ENCODE data around the gene KIAA1671. TPM values are rescaled to one million over a fixed set of nuclear protein-coding genes. Genes with fewer than 3 reads are reported as not detected.

The KIAA1671 gene
- total RNA-seq, 3 donors from 2014 or later = 71.3 to 131 (median 88.9) TPM

DNA sequence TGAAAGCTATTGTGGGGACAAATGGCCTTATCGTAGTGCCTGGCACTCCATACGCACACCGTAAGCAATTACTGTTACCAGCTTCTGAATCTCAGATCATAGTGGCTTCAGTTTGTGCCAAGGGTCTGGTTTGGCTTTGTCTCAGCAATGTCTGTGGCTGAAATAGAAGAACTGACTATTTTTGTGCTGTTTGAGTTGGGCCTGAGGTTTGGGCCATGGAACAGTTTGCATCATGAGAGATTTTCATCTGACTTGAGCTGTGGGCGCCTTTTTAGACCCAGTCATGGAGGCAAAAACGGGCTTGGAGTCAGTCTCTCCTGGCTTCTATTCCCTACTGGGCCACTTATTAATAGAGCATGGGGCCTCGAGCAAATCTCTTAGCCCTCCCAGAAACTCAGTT, 126.1 kb downstream of the KIAA1671 start:
- ATAC-seq = no peak
- DNase-seq = no peak

DNA sequence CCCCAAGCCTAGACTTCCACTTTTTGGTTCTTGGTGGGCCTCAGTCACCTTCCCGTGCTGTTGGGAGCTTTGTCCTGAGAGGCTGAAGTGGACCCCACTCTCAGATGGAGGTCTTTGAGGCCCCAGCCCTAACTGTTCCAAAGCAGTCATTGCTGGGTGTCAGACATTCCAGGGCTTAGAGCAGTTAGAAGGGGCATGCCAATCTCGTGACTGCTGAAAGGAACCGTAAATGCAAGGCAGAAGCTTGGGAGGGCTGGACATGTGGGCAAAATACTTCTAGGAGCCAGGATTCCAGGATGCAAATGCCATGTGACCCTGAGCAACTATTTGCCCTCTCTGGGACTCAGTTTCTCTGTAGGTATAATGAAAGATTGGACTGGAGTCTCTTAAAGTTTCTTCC, 128.3 kb downstream of the KIAA1671 start:
- H3K36me3 ChIP-seq (ENCODE audit: low read depth) = no peaks in the 10 kb centered on the region
- DNase-seq (no peak), ATAC-seq (no peak)
- H3K4me1 ChIP-seq (ENCODE audit: low read depth) = peaks cover 1% of the 10 kb centered on the region
- H3K4me3 ChIP-seq = no peak overlapping the region
- intact Hi-C loops (cut with DNase I, micrococcal nuclease) = no loop called here
- H3K9me3 ChIP-seq = no peaks in the 10 kb centered on the region
- TF ChIP-seq, protein P1, sequence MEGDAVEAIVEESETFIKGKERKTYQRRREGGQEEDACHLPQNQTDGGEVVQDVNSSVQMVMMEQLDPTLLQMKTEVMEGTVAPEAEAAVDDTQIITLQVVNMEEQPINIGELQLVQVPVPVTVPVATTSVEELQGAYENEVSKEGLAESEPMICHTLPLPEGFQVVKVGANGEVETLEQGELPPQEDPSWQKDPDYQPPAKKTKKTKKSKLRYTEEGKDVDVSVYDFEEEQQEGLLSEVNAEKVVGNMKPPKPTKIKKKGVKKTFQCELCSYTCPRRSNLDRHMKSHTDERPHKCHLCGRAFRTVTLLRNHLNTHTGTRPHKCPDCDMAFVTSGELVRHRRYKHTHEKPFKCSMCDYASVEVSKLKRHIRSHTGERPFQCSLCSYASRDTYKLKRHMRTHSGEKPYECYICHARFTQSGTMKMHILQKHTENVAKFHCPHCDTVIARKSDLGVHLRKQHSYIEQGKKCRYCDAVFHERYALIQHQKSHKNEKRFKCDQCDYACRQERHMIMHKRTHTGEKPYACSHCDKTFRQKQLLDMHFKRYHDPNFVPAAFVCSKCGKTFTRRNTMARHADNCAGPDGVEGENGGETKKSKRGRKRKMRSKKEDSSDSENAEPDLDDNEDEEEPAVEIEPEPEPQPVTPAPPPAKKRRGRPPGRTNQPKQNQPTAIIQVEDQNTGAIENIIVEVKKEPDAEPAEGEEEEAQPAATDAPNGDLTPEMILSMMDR (IDR thresholded peaks at IDR 0.05) = no peak

More for the DNA sequence above, 126.1 kb downstream of the KIAA1671 start:
- Histone ChIP-seq H3K4me3 (no peak overlapping the region), H3K36me3 (ENCODE audit: low read depth) (no peaks in the 10 kb centered on the region), H3K4me1 (ENCODE audit: low read depth) (no peaks in the 10 kb centered on the region), H3K9me3 (no peaks in the 10 kb centered on the region)
- intact Hi-C loops (cut with DNase I, micrococcal nuclease) = no loop called here
- TF ChIP-seq, protein P1 (IDR thresholded peaks at IDR 0.05) = no peak

DNA sequence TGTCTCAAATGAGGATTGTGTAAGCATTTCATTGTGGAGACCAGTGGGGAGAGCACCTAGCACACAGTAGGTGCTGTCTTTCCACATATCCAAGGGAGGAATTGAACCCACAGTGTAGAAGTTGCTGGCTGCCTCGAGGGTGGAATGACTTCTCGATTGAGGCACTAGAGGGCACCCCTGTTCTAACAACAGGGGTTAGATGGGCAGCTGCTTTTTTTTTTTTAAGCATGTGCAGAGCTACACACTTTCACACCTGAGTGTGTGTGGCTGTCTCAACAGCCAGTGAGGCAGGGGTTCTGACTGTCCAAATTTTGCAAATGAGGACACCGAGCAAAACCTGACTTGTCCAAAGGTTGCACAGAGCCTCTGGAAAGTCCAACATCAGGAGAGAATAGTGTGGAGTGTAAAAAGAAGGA, 128.9 kb downstream of the KIAA1671 start:
- Histone ChIP-seq H3K4me1 (ENCODE audit: low read depth) (peaks cover 5% of the 10 kb centered on the region), H3K4me3 (no peak overlapping the region), H3K36me3 (ENCODE audit: low read depth) (no peaks in the 10 kb centered on the region), H3K9me3 (no peaks in the 10 kb centered on the region)
- DNase-seq (peak in 1 of 3 donors; percentile 65), ATAC-seq (peak; percentile 60)
- TF ChIP-seq, protein P1 (IDR thresholded peaks at IDR 0.05) = peak; percentile 9
- intact Hi-C loops (cut with DNase I, micrococcal nuclease) = no loop called here

DNA sequence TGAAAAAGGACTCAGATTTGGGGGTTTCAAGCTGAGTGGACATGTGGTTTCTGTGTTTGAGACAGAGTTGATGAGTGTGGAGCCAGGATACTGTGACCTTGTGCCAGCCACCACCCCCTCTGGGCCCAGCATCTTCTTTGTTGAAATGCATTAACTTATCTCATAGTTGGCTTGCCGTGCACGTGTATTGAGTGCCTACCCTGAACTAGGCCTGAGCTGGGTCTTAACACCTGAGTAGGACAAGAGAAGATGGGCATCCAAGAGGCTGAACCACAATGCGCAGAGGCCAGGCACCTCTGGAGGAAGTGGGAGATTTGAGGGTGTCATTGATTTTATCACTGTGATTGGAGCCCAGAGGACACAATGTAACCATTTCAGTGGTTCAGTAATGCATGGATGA, 129.6 kb downstream of the KIAA1671 start:
- Histone ChIP-seq H3K4me1 (ENCODE audit: low read depth) (peaks cover 5% of the 10 kb centered on the region), H3K4me3 (no peak overlapping the region), H3K9me3 (no peaks in the 10 kb centered on the region), H3K36me3 (ENCODE audit: low read depth) (no peaks in the 10 kb centered on the region)
- TF ChIP-seq, protein P1 (IDR thresholded peaks at IDR 0.05) = no peak
- DNase-seq = no peak
- ATAC-seq = no peak
- intact Hi-C loops (cut with DNase I, micrococcal nuclease) = no loop called here

DNA sequence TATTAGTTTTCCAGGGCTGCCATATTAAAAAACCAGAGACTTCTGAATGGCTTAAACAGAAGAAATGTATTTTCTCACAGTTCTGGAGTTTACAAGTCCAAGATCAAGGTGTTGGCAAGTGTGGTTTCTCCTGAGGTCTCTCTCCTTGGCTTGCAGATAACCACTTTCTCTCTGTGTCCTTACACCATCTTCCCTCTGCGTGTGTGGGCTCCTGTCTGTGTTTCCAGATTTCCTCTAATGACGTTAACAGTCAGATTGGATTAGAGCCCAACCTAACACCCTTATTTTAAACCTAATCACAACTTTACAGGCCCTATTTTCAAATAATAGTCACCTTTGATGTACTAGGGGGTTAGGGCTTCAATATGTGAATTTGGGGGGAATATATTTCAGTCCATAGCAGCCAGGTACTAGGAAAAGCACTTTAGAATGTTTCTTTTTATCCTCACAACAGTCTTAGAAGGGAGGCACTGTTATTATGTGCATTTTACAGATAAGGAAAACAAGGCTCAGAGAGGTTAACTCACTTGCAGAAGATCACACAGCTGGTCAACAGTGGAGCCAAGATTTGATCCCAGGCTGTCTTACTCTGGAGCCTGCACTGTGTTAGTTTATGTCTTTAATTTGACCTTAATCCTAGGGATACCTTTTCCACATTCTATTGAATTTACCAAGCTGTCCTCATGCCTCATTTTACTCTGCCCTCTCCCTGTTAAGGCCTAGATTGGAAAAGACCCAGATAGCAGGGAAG, 130.7 kb downstream of the KIAA1671 start:
- intact Hi-C loops (cut with DNase I, micrococcal nuclease) = no loop called here
- Histone ChIP-seq H3K9me3 (no peaks in the 10 kb centered on the region), H3K4me1 (ENCODE audit: low read depth) (peaks cover 5% of the 10 kb centered on the region), H3K4me3 (no peak overlapping the region), H3K36me3 (ENCODE audit: low read depth) (no peaks in the 10 kb centered on the region)
- TF ChIP-seq, protein P1 (IDR thresholded peaks at IDR 0.05) = no peak
- DNase-seq = no peak
- ATAC-seq = no peak
